ENCODE measurements around the gene DTX3. TPM values are rescaled to one million over a fixed set of nuclear protein-coding genes. Genes with fewer than 3 reads are reported as not detected.

DTX3 gene
- total and polyA plus RNA-seq, 2 of the 13 experiments (the other 11 are each of a cell fraction or from before 2014, with no cell fraction given): 9.0 to 27.2 TPM

- no peak for TF ChIP-seq EZH2 (conservative IDR thresholded peaks at IDR 0.05; ENCODE audit: low read depth, low read length)
- TF ChIP-seq ZNF350 (CRISPR knock-in tag; IDR thresholded peaks at IDR 0.05; ENCODE audit: borderline replicate concordance, low read depth): 0 out of 2 replicates have a peak, but pooled peaks have one; percentile 41
- no peak for TF ChIP-seq CENPBD1 (CRISPR knock-in tag; IDR thresholded peaks at IDR 0.05; ENCODE audit: borderline replicate concordance, low read depth)
- no peak for TF ChIP-seq TOPORS (CRISPR knock-in tag; IDR thresholded peaks at IDR 0.05)
- TF ChIP-seq KDM4B (CRISPR knock-in tag; IDR thresholded peaks at IDR 0.05): no peak
- 0 out of 2 replicates have a peak, but pooled peaks have one; percentile 17 for TF ChIP-seq ZMYM2 (CRISPR knock-in tag; IDR thresholded peaks at IDR 0.05)
- TF ChIP-seq XRCC5 (optimal IDR thresholded peaks at IDR 0.05; ENCODE audit: low read length): peak; percentile 10
- no peak for TF ChIP-seq KDM5A (IDR thresholded peaks at IDR 0.05; ENCODE audit: borderline replicate concordance, low read length)
- no peak for TF ChIP-seq NFE2L2 (IDR thresholded peaks at IDR 0.05; ENCODE audit: low read length)
- no peak for TF ChIP-seq ONECUT2 (CRISPR knock-in tag; IDR thresholded peaks at IDR 0.05)
- no peak for TF ChIP-seq KLF12 (CRISPR knock-in tag; IDR thresholded peaks at IDR 0.05; ENCODE audit: borderline replicate concordance)
- TF ChIP-seq ZNF816 (CRISPR knock-in tag; IDR thresholded peaks at IDR 0.05; ENCODE audit: borderline replicate concordance): no peak
Measured at GRCh38 chr12:57591782-57592325, 12.8 kb upstream of the DTX3 start (continued).

GRCh38 chr12:57592551-57593165 lies 12.0 kb upstream of the DTX3 start:
- Histone ChIP-seq H3K9me3 (ENCODE audit: low read length) (no peaks in the 10 kb centered on the region), H3K36me3 (replicated peaks in 1 of 2; ENCODE audit: control insufficient read depth in 1 of 2, insufficient read depth in 2 of 2, low read length in 2 of 2) (peaks cover 7 to 19% of the 10 kb centered on the region in 2 experiments; a peak in 4 of 5 replicates), H3K4me3 (replicated peaks in 1 of 3; ENCODE audit: insufficient read depth in 1 of 3, low read depth in 2 of 3, low read length in 3 of 3) (no peak overlapping the region; a peak in 1 of 6 replicates), H3K27ac (ENCODE audit: extremely low read length, insufficient read depth, low read length) (no peak overlapping the region), H3K79me2 (ENCODE audit: insufficient read depth, low read length) (peaks cover 17% of the 10 kb centered on the region), H3K4me2 (ENCODE audit: low read depth, low read length) (peak overlapping the region; percentile 80; the same call in 1 of the 2 replicates), H4K20me1 (ENCODE audit: insufficient read depth, low read length) (no peaks in the 10 kb centered on the region), H2AFZ (ENCODE audit: low read length) (no peak overlapping the region), H3K9ac (ENCODE audit: insufficient read depth, low read depth, low read length) (peak overlapping the region; percentile 75; the same call in 1 of the 2 replicates), H3K27me3 (ENCODE audit: control insufficient read depth in 1 of 2, insufficient read depth in 2 of 2, low read length in 2 of 2) (no peaks in the 10 kb centered on the region; a peak in 1 of 5 replicates), H3K4me1 (ENCODE audit: insufficient read depth, low read length) (peaks cover 22% of the 10 kb centered on the region)
- intact Hi-C loops (cut with micrococcal nuclease; ENCODE audit: unreplicated experiment): no loop called here
- 88% methylated on average over 2 of the region's 2 CpGs for WGBS (ENCODE audit: low lambda C conversion rate)
- CTCF ChIA-PET (ENCODE audit: low intra/inter-chr PET ratio, low total read pairs): no interaction called here
- in situ Hi-C loops (cut with HindIII; ENCODE audit: extremely low pct_ligation_motif_present, low pct_unique_long_range_greater_than_20kb): no loop called here
- no TSS peak for BruUV-seq (replicated peaks)
- POLR2A ChIA-PET: interaction anchor here (2.7 to 3.9 kb wide), 3 partner anchors 13 to 72 kb away, joined by 16 to 26 read pairs (median 26); partner anchors contain the start of genes ARHGEF25, DDIT3 and DTX3
- no peak for TF ChIP-seq ZNF775 (CRISPR knock-in tag; IDR thresholded peaks at IDR 0.05; ENCODE audit: borderline replicate concordance)
- ATAC-seq: no peak
- DNase-seq (ENCODE audit: low spot score): no peak
- no peak for FAIRE-seq

All from HepG2 (cell line).